HEK293T (cell line): ENCODE data around the gene CFAP299.

Source experiments
- CTCF ChIA-PET: fragments of 350-600 bp; formaldehyde crosslinking; extraction: SDS; loops from one replicate; lab custom pipeline; 2021; ENCODE audit warnings: antibody characterized with exemption, inconsistent platforms; lab: Yijun Ruan, JAX
- POLR2A ChIA-PET: fragments of 350-600 bp; formaldehyde crosslinking; extraction: SDS; loops from one replicate; lab custom pipeline; 2020; ENCODE audit warnings: antibody characterized with exemption, inconsistent platforms; lab: Yijun Ruan, JAX
- DNase-seq: peaks from one replicate; pipeline ENCODE4 v3.0.0; 2012; ENCODE audit warnings: mixed read lengths; ENCODE audit errors: extremely low spot score
- ARNT ChIP-seq: fragments of 450-650 bp; IDR thresholded peaks from 2 replicates; pipeline ENCODE4 v1.6.1; 2017; ENCODE audit warnings: mild to moderate bottlenecking
- BHLHE40 ChIP-seq: fragments of 450-650 bp; IDR thresholded peaks from 2 replicates; pipeline ENCODE4 v1.6.1; 2016; ENCODE audit warnings: mild to moderate bottlenecking, moderate library complexity, borderline replicate concordance
- CTBP1 ChIP-seq: fragments of 450-650 bp; IDR thresholded peaks from 2 replicates; pipeline ENCODE4 v1.6.1; 2016; ENCODE audit warnings: borderline replicate concordance
- ELF4 ChIP-seq: fragments of 450-650 bp; IDR thresholded peaks from 2 replicates; pipeline ENCODE4 v1.6.1; 2017; ENCODE audit warnings: antibody characterized with exemption
- FOXA1 ChIP-seq: fragments of 450-650 bp; IDR thresholded peaks from 2 replicates; pipeline ENCODE4 v1.6.1; 2016; ENCODE audit warnings: mild to moderate bottlenecking
- FOXK2 ChIP-seq: fragments of 450-650 bp; IDR thresholded peaks from 2 replicates; pipeline ENCODE4 v1.6.1; 2016; ENCODE audit warnings: mild to moderate bottlenecking
- FOXM1 ChIP-seq: fragments of 450-650 bp; IDR thresholded peaks from 2 replicates; pipeline ENCODE4 v1.6.1; 2017; ENCODE audit warnings: mild to moderate bottlenecking, borderline replicate concordance
- HDGF ChIP-seq: fragments of 450-650 bp; IDR thresholded peaks from 2 replicates; pipeline ENCODE4 v1.6.1; 2017; ENCODE audit warnings: antibody characterized with exemption, borderline replicate concordance
- L3MBTL2 ChIP-seq: fragments of 450-650 bp; conservative IDR thresholded peaks from 2 replicates; pipeline ENCODE4 v1.6.1; 2016; ENCODE audit warnings: mild to moderate bottlenecking
- LEF1 ChIP-seq: fragments of 450-650 bp; IDR thresholded peaks from 2 replicates; pipeline ENCODE4 v1.6.1; 2017; ENCODE audit warnings: mild to moderate bottlenecking, borderline replicate concordance
- NFRKB ChIP-seq: fragments of 450-650 bp; IDR thresholded peaks from 2 replicates; pipeline ENCODE4 v1.6.1; 2016; ENCODE audit warnings: mild to moderate bottlenecking, moderate library complexity
- SP1 ChIP-seq: fragments of 450-650 bp; IDR thresholded peaks from 2 replicates; pipeline ENCODE4 v1.6.1; 2017
- SUZ12 ChIP-seq: fragments of 450-650 bp; IDR thresholded peaks from 2 replicates; pipeline ENCODE4 v1.6.1; 2016; ENCODE audit warnings: mild to moderate bottlenecking
- TARDBP ChIP-seq: fragments of 450-650 bp; IDR thresholded peaks from 2 replicates; pipeline ENCODE4 v1.6.1; 2016
- ZNF384 ChIP-seq: fragments of 450-650 bp; IDR thresholded peaks from 2 replicates; pipeline ENCODE4 v1.6.1; 2016
- TF ChIP-seq, protein P1 (sequence below): fragments of 450-650 bp; IDR thresholded peaks from 2 replicates; pipeline ENCODE4 v1.6.1; 2016

Gene CFAP299

DNA sequence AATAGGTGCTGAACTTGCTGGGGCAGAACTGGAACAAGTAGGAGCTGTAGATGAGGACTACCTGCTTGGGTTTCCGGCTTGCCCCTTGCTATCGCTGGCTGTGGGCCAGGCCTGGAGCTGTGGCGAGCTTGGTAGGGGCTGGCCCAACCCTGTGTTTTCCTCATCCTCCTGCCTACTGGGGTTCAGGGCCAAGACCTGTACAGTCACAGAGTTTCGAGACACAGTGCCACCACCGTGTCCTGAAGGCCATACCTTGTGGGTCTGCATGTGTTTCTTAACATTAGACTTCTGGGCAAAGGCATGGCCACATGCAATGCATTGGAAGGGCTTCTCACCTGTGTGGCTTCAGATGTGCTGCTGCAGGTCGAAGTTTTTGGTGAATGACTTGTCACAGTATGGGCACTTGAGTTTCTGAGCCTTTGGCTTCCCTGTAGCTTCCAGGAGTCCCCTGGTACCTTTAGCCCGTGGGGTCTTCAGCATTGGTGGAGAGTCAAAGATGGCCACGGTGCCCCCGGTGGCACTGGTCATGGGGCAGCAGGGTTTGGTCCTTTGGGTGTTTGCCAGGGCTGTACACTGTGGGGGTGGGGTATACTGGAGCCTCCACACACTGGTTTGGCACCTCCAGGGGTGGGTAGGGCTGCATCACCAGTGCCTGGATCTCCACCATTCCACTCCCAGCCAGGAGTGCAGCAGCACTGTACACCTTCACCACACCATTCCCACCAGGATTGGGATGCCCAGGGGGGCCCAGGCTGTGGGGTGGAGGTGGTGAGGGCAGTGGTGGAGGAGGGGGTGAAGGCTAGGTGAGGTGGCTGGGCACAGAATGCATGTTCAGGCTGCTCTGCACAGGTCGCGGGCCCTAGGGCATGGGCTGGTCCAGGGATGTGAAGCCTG lies 52.1 kb downstream of the CFAP299 start:
- ChIA-PET CTCF (no interaction called here), POLR2A (no interaction called here)
- TF ChIP-seq LEF1 (no peak), FOXM1 (no peak), FOXK2 (no peak), ARNT (no peak), BHLHE40 (no peak), FOXA1 (no peak), ELF4 (no peak), L3MBTL2 (no peak), HDGF (no peak), ZNF384 (no peak)
- TF ChIP-seq, protein P1, sequence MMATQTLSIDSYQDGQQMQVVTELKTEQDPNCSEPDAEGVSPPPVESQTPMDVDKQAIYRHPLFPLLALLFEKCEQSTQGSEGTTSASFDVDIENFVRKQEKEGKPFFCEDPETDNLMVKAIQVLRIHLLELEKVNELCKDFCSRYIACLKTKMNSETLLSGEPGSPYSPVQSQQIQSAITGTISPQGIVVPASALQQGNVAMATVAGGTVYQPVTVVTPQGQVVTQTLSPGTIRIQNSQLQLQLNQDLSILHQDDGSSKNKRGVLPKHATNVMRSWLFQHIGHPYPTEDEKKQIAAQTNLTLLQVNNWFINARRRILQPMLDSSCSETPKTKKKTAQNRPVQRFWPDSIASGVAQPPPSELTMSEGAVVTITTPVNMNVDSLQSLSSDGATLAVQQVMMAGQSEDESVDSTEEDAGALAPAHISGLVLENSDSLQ = no peak
- DNase-seq = no peak

DNA sequence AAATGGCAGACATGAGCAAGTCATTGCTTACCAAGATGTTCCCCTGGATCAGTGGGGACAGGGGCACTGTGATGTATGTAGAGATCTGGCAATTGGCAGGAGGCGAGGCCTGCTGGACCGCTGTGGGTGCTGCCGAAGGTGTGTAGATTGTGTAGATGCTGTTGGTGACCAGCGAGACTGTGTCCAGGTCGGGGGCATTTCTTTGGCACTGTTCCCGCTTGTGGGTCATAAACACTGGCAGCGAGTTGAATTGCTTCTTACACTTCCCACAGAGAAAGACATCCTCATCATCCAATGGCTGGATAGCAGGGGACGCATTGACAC lies 52.7 kb downstream of the CFAP299 start:
- DNase-seq = no peak
- ChIA-PET CTCF (no interaction called here), POLR2A (no interaction called here)
- TF ChIP-seq NFRKB = no peak
- no peak for TF ChIP-seq ELF4
- TF ChIP-seq, protein P1 = no peak
- TF ChIP-seq FOXM1 = no peak
- TF ChIP-seq L3MBTL2 = no peak
- no peak for TF ChIP-seq ARNT
- TF ChIP-seq TARDBP = no peak
- TF ChIP-seq SP1 = no peak
- TF ChIP-seq LEF1 = no peak
- TF ChIP-seq FOXK2 = no peak
- TF ChIP-seq ZNF384 = no peak
- no peak for TF ChIP-seq SUZ12
- no peak for TF ChIP-seq FOXA1

DNA sequence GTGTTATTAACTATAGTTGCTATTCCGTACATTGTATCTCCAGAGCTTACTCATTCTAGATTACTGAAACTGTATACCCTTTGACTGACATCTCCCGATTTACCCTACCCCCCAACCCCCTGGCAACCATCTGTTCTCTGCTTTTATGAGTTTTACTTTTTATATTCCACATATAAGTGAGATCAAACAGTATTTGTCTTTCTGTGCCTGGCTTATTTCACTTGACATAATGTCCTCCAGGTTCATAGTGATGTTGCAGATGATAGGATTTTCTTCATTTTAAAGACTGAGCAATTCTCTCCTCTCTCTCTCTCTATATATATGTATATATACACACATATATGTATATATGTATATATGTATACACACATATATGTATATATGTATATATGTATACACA lies 54.6 kb downstream of the CFAP299 start:
- ChIA-PET POLR2A (no interaction called here), CTCF (no interaction called here)
- DNase-seq = no peak
- TF ChIP-seq TARDBP (no peak), HDGF (no peak), BHLHE40 (no peak), ELF4 (no peak), ARNT (no peak), SUZ12 (no peak), ZNF384 (no peak), CTBP1 (no peak)
- TF ChIP-seq, protein P1 = no peak

DNA sequence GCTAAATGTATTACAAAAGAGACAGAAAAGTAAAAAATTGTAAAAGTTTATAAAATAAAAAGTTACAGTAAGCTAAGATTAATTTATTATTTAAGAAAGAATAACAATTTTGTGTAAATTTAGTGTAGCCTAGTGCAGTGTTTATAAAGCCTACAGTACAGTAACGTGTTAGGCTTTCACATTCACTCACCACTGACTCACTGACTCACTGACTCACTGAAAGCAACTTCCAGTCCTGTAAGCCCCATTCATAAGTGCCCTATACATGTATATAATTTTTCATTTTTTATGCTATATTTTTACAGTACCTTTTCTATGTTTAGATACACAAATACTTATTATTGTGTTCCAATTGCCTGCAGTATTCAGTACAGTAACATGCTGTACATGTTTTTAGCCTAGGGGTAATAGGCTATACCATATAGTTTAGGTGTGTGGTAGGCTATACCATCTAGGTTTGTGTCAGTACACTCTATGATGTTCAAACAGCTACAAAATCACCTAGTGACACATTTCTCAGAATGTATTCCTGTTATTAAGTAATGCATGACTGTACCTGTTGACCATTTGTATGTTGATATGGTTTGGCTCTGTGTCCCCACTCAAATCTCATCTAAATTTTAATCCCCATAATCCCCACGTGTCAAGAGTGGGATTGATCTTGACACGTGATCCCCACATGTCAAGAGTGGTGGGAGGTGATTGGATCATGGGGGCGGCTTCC lies 57.9 kb downstream of the CFAP299 start:
- ChIA-PET CTCF (no interaction called here), POLR2A (no interaction called here)
- TF ChIP-seq FOXA1 (no peak), LEF1 (no peak), FOXK2 (no peak), HDGF (no peak), ELF4 (no peak), ARNT (no peak), SUZ12 (no peak), NFRKB (no peak), ZNF384 (no peak), CTBP1 (no peak), TARDBP (no peak), FOXM1 (no peak), L3MBTL2 (no peak), BHLHE40 (no peak), SP1 (no peak)
- TF ChIP-seq, protein P1 = no peak
- no peak for DNase-seq

DNA sequence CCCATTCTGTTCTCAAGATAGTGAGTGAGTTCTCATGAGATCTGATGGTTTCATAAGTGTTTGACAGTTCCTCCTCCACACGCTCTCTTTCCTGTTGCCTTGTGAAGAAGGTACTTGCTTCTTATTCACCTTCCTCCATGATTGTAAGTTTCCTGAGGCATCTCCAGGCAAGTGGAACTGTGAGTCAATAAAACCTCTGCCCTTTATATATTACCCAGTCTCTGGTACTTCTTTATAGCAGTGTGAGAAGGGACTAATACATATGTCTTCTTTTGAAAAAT lies 58.4 kb downstream of the CFAP299 start:
- DNase-seq = no peak
- ChIA-PET POLR2A (no interaction called here), CTCF (no interaction called here)
- TF ChIP-seq SUZ12 = no peak
- TF ChIP-seq, protein P1 = no peak

DNA sequence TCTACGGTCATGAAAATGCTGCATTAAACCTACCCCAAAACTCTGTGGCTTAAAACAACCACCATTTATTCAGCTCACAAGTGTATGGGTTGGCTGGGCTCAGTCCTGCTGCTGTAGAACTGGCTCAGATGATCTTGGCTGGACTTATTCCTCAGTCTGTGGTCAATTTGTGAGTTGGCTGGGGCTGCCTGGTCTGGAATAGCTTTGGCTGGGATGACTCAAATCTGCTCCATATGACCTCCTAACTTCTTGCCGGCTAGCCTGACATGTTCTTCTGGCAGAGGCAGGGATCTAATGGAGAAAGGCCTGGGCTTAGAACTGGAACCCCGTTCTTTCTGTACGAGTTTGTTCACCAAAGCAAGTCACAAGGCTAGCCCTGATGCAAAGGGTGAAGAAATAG lies 71.7 kb downstream of the CFAP299 start:
- ChIA-PET CTCF (no interaction called here), POLR2A (no interaction called here)
- TF ChIP-seq TARDBP = no peak
- no peak for DNase-seq
